NK-92 treated with Interleukin-12 subunit alpha and Interleukin-12 subunit beta, amount 100 ng/mL, for 24 hours (cell line): ENCODE data around the gene CCDC60.
"Not testable (repeated sequence)": the region's sequence is repeated elsewhere in the genome, so short reads cannot be mapped to it uniquely, and the experiment has no call there.

Experiments
- DNase-seq: peaks from one replicate; lab custom pipeline; 2025; lab: John Stamatoyannopoulos, UW

Gene CCDC60

GRCh38 chr12:119338593-119339363 is 4.2 kb downstream of the CCDC60 start:
- no peak for DNase-seq

- DNase-seq = no peak
Observed at GRCh38 chr12:119340578-119340977, 6.0 kb downstream of the CCDC60 start.

- no peak for DNase-seq
Observed at GRCh38 chr12:119341020-119341419, 6.5 kb downstream of the CCDC60 start.

- no peak for DNase-seq
Observed at GRCh38 chr12:119341988-119342387, 7.5 kb downstream of the CCDC60 start.

- no peak for DNase-seq
Observed at GRCh38 chr12:119343130-119343529, 8.6 kb downstream of the CCDC60 start.

GRCh38 chr12:119354172-119354571 is 19.6 kb downstream of the CCDC60 start:
- DNase-seq = no peak

- DNase-seq = not testable (repeated sequence)
Observed at GRCh38 chr12:119360366-119360765, 25.8 kb downstream of the CCDC60 start.

- no peak for DNase-seq
Observed at GRCh38 chr12:119363037-119363436, 28.5 kb downstream of the CCDC60 start.

- DNase-seq = no peak
Observed at GRCh38 chr12:119363490-119363889, 29.0 kb downstream of the CCDC60 start.

- DNase-seq = no peak
Observed at GRCh38 chr12:119365451-119365850, 30.9 kb downstream of the CCDC60 start.

- DNase-seq = no peak
Observed at GRCh38 chr12:119366007-119366406, 31.5 kb downstream of the CCDC60 start.

GRCh38 chr12:119369161-119369560 is 34.6 kb downstream of the CCDC60 start:
- no peak for DNase-seq

- no peak for DNase-seq
Observed at GRCh38 chr12:119369907-119370546, 35.5 kb downstream of the CCDC60 start.

GRCh38 chr12:119372540-119372939 is 38.0 kb downstream of the CCDC60 start:
- no peak for DNase-seq

- no peak for DNase-seq
Observed at GRCh38 chr12:119373001-119373400, 38.5 kb downstream of the CCDC60 start.

GRCh38 chr12:119373666-119374065 is 39.1 kb downstream of the CCDC60 start:
- DNase-seq = no peak

GRCh38 chr12:119374635-119375034 is 40.1 kb downstream of the CCDC60 start:
- no peak for DNase-seq

- no peak for DNase-seq
Observed at GRCh38 chr12:119375075-119375882, 40.8 kb downstream of the CCDC60 start.

GRCh38 chr12:119375883-119376190 is 41.3 kb downstream of the CCDC60 start:
- no peak for DNase-seq

GRCh38 chr12:119378903-119379302 is 44.4 kb downstream of the CCDC60 start:
- no peak for DNase-seq

GRCh38 chr12:119381471-119382235 is 47.1 kb downstream of the CCDC60 start:
- DNase-seq = no peak

GRCh38 chr12:119383206-119383605 is 48.7 kb downstream of the CCDC60 start:
- DNase-seq = no peak
